ENCODE measurements around the gene SS18L1. TPM values are rescaled to one million over a fixed set of nuclear protein-coding genes. Genes with fewer than 3 reads are reported as not detected.

SS18L1 gene
- total RNA-seq, 2 donors from 2014 or later, result 7.6 to 7.7 TPM

DNA sequence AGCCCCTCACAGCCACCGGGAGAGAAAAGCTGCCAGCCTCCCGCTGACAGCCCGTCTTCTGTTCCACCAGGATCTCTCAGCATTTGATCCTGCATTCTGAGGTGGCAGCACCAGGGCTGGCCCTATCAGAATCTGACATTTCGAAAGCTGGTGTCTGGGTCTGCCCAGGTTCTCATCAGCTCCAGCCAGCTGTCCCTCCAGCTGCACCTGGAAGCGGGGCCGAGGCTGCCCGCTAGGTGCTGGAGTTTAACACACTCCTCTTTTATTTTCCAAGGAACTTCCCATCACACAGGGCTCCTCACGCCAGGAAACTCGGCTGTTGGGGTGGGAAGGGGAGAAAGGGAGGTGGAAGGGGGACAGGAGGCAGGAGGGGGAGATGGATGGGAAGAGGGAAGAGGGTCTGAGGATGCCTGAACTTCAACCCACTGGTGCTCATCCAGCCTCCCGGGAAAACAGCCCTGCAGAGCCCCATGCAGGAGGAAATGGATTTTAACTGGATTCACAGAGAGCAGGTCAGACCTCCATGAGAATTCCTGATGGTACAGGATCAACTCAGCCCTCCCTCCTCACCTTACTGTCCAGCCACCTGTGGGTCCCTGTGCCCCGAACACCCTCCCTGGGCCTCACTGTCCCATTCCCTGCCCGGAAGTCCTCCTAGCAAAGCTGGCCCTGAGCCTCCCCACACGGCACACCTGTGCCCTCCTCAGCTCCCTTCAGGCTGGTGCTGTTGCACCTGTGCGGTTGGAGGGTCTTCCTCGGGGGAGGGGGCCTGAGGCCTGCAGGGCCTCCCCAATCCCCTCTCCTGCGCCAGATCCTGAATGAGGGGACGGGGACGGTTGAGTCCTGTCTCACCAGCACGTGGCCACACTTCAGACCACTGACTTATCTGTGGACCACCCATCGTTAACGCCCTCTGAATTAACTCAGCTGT is 25.2 kb upstream of the SS18L1 start:
- intact Hi-C loops (cut with DNase I), result no loop called here
- ATAC-seq, result no peak
- no peak for DNase-seq

- ATAC-seq (no peak), DNase-seq (no peak)
- intact Hi-C loops (cut with DNase I), result no loop called here
Observed at GRCh38 chr20:62119115-62119514, 24.5 kb upstream of the SS18L1 start.

GRCh38 chr20:62119591-62120364 is 23.8 kb upstream of the SS18L1 start:
- DNase-seq (no peak), ATAC-seq (no peak)
- intact Hi-C loops (cut with DNase I), result loop anchor here in 1 of 2 donors (10.0 kb wide), 1 partner anchor 55 kb away; the partner anchor contains the start of gene TAF4

DNA sequence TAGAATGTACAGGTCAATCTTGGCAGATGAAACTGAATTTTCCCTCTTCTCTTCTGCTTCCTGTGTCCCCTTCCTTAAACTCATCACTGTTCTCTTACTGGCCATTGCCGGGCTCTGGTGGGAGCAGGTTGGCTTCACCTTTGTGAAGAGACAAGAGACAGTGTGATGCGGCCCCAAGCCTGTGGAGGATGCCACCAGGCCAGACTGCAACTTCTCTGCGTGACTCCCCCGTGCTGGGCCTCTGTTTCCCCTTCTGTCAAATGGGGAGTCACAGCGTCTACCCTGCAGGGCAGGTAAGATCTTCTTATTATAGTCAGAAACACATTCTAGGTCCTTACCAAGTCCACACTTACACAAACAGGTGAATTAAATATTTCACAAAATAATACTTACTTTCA is 23.2 kb upstream of the SS18L1 start:
- intact Hi-C loops (cut with DNase I), result loop anchor here in 1 of 2 donors (10.0 kb wide), 1 partner anchor 56 kb away; the partner anchor contains the start of gene TAF4
- no peak for DNase-seq

DNA sequence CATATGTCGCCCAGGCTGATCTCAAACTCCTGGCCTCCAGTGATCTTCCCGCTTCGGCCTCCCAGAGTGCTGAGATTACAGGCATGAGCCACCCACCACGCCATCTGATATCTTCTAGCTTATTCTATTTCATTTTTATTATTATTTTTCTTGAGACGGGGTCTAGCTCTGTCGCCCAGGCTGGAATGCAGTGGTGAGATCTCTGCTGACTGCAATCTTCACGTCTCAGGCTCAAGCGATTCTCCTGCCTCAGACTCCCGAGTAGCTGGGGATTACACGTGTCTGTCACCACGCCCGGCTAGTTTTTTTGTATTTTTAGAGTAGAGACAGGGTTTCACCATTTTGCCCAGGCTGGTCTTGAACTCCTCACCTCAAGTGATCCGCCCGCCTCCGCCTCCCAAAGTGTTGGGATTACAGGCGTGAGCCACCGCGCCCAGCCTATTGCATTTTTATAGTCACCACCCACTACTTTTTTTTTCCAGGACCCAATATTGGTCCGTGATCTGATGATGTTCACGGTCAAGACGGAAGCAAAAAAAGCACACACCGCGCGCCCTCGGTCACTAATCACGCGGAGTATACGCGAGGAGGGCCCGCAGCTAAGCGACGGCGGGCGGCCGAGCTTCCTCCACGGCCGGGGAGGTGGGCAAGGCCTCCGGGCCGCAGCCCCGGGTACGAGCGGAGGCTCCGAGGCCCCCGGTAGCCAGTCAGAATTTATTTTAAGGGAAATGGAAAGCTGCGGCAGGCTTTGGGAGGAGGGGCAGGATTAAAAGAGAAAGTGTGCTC is 22.4 kb upstream of the SS18L1 start:
- DNase-seq (peak; percentile 62), ATAC-seq (peak; percentile 2)
- intact Hi-C loops (cut with DNase I), result loop anchor here in 1 of 2 donors (10.0 kb wide), 1 partner anchor 56 kb away; the partner anchor contains the start of gene TAF4

More for the DNA sequence above, 23.2 kb upstream of the SS18L1 start:
- no peak for ATAC-seq

DNA sequence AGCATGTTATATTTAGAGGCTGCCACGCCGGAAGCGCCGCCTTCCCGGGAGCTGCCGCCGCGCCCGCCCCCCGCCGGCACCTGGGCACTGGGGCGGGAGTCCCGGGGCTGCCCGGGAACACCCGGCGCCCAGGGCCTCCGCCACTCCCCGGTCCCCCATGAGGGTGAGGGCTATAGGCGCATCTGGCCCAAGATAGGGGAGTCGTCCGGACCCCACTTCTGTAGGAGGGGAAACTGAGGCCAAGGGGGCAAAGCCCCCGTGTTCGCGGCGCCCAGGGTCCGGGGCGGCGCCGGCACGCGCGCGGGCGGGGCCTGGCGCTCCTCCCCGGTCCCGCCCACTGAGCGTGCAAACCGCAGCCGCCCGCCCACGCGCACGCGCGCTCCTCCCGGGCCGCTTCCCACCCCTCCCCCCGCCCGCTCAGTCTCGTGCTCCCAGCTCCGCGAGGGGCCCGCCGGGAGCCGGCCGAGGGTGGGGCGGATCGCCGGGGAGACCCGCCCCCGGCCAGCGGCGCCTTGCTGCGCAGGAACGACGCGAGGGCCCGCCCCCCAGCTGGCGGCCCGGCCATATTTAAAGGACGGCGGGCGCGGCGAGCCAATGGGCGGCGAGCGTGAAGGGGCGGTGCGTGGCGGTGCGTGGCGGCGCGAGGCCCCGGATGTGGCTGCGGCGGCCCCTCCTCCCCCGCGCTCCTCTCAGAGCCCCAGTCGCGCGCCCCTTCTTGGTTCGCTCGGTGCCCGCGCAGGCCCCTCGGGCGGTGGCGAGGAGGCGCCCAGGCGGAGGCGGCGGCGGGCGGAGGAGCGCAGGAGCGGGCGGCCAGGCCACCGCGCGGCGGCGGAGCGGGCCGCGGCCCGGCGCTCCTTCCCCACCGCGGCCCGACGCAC is 21.6 kb upstream of the SS18L1 start, which contains the start of gene LSM14B:
Gene LSM14B, plus strand, starts transcription at position 700 of the 878 bp plus-strand sequence. CDS start 192 bp downstream, outside the sequence.
- DNase-seq, result peak; percentile 97
- ATAC-seq, result peak; percentile 92 to 93
- intact Hi-C loops (cut with DNase I), result loop anchor here in 1 of 2 donors (10.0 kb wide), 1 partner anchor 57 kb away; the partner anchor contains the start of gene TAF4

DNA sequence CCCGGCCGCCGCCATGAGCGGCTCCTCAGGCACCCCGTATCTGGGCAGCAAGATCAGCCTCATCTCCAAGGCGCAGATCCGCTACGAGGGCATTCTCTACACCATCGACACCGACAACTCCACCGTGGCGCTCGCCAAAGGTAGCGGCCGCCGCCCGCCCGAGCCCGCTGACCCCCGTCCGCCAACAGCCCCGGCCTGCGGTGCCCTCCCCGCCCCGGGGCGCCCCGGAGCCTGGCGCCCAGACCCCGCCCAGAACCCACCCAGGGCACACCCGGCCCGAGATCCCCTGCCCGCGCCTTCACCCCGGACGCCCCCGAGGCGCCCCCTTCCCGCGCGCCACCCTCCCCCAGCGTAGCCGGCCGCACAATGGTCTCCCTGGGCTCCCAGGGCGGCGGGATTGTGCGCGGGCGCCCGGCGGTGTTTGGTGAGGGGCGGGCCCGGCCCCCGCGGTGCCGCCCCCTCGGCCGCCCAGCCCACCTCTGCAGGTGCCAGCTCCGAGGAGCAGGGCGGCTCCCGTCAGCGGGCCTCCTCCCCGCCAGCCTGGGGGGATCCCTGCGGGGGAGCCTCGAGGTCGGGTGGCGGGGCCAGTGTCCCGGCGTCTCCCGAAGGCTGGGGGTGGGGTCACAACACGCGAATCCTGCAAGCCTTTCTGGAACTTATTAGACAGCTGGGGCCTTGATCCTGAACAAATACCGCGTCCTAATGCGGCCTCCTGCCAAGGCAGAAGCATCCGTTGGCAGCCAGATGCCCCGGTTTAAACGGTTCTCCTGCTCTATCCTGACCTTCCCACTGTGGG is 20.7 kb upstream of the SS18L1 start:
- ATAC-seq, result peak; percentile 7 to 29

GRCh38 chr20:62123450-62124118 is 20.0 kb upstream of the SS18L1 start:
- ATAC-seq, result no peak

More for the DNA sequence above, 20.7 kb upstream of the SS18L1 start:
- DNase-seq, result peak; percentile 41
- intact Hi-C loops (cut with DNase I), result loop anchor here in 1 of 2 donors (10.0 kb wide), 1 partner anchor 58 kb away; the partner anchor contains the start of gene TAF4

DNA sequence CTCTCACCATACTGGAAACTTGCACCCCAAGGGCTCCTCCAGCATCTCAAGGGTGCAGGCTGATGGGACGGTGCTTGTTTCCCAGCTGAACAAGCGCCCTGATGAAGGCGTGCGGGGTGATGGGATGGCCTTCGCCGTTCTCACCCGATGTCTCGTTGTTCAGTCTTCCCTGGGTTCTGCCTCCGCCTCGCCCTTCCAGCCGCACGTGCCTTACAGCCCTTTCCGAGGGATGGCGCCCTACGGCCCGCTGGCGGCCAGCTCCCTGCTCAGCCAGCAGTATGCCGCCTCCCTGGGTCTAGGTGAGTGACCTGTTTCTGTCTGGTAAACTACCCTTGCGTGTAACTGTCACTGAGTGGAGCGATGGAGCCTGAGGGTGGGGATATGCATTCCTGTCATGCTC is 17.4 kb upstream of the SS18L1 start:
- no peak for DNase-seq
- intact Hi-C loops (cut with DNase I), result loop anchor here in 1 of 2 donors (10.0 kb wide), 1 partner anchor 61 kb away; the partner anchor contains the start of gene TAF4
- no peak for ATAC-seq

More at GRCh38 chr20:62123450-62124118, 20.0 kb upstream of the SS18L1 start:
- no peak for DNase-seq
- intact Hi-C loops (cut with DNase I), result loop anchor here in 1 of 2 donors (10.0 kb wide), 1 partner anchor 59 kb away; the partner anchor contains the start of gene TAF4

DNA sequence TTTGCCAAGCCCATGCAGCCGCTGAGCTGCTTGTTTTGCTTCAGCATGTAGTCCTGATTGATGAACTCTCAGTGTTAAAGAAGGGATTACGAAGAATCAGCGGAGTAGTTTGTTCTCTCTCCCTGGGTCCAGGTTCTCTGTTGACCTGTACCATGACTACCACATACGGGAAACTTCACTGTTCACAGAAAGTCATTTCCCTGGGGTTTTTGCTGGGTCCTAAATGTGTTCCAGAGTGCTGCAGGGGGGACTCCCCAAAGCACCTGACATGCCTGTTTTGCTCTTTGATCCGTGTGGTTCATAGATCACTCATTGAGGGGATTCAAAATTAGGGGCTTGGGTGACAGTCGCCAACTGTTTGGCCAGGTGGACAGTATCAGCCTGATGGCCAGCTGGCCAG is 15.8 kb upstream of the SS18L1 start:
- ATAC-seq (no peak), DNase-seq (no peak)
- intact Hi-C loops (cut with DNase I), result loop anchor here in 1 of 2 donors (10.0 kb wide), 1 partner anchor 63 kb away; the partner anchor contains the start of gene TAF4

- ATAC-seq (no peak), DNase-seq (no peak)
- intact Hi-C loops (cut with DNase I), result loop anchor here in 1 of 2 donors (10.0 kb wide), 1 partner anchor 64 kb away; the partner anchor contains the start of gene TAF4
Observed at GRCh38 chr20:62128502-62128901, 15.1 kb upstream of the SS18L1 start.

DNA sequence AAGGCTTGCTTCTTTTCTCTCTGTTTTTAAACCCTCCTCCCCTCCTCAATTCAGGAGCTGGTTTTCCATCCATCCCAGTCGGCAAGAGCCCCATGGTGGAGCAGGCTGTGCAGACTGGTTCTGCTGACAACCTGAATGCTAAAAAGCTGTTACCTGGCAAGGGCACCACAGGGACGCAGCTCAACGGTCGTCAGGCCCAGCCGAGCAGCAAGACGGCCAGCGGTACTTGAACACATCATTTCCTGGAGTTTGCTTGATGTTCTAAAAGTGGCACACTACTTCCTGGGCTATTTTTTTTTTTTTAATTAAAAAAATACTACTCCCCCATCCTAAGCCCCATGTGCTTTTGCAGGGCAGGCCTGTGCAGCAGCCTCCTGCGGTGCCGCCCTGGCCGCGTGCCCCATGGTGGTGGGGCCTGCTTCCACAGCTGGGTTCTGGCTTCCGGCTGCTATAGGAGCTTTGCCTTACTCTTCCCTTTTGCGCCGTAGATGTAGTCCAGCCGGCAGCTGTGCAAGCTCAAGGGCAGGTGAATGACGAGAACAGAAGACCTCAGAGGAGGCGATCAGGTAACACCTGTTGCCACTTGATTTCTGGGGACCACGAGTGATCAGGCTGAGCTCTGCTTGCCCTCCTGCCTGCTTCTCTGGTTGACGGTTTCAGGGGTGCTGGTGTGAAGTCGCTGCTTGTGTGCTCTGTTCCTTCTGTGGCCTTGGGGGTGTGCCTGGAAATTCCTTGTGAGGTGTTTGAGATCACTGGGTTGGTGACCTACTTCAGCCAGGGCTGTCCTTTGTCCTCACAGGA is 13.6 kb upstream of the SS18L1 start:
- ATAC-seq (no peak), DNase-seq (no peak)
- intact Hi-C loops (cut with DNase I), result loop anchor here in 1 of 2 donors (10.0 kb wide), 1 partner anchor 65 kb away; the partner anchor contains the start of gene TAF4

DNA sequence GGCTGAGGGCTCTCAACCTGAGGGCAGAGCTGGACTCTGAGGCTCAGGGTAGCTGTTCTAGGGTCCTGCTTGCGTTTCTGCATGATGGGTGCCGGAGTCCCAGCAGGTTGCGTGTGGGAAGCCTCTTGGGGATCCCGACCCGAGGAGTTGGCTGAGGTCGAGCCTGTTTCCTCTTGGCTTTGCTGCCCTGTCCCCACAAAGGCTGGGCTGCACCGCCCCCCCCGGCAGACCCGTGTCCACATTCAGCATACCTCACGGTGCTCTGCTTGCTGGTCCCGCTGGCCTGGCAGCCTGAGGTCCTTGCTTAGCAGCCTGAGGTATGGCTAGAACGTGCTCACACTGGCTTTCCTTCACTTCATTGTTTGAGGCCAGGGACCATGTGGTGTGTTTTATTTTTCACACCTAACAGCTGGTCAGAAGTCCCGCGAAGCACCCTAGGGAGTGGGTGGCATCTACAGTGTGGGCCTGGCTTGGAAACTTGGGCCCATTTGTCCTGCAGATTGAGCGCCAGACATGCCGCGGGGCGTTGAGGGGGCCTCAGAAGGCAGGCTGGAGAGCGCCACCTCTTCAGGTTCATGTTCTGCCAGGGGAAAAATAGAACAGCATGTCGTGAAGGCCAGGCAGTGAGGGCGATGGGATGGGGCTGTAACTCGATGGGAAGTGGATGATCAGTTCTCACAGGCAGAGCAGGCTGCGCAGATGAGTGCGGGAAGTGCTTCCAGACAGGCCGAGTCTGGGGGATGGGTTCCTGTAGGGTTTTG is 11.8 kb upstream of the SS18L1 start:
- no peak for DNase-seq
- no peak for ATAC-seq
- intact Hi-C loops (cut with DNase I), result no loop called here

DNA sequence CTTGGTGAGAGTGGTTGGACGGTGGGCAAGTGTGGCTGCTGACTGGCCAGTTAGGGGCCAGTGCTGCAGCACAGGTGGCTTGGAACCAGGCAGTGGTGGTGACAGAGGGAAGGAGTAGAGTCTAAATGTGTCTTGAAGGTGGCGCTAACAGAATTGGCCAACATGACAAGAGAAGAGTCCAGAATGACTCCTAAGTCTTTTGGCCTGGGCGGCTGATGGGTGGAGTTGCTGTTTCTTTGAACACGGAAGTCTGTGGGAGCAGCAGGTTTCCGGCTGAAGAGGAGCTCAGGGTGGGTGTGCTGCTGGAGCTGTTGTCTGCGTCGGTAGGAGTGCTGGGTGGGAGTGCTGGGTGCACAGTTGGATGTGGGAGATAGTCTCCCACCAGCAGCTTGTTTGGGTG is 11.1 kb upstream of the SS18L1 start:
- intact Hi-C loops (cut with DNase I), result no loop called here
- ATAC-seq, result peak in 1 of 2 donors; percentile 7
- peak; percentile 69 for DNase-seq

Measured in left cardiac atrium (tissue), 4 donors.